Chondrocyte (in vitro differentiated cells): ENCODE measurements around the gene DRP2. TPM values are rescaled to one million over a fixed set of nuclear protein-coding genes. Genes with fewer than 3 reads are reported as not detected.
A peak's percentile ranks its signal among the peaks of the same experiment; 100 is the strongest.

ENCODE experiments used
- DNase-seq: peaks from one replicate; pipeline ENCODE4 v3.0.0; 2021; ENCODE audit warnings: mixed read lengths, low spot score
- H3K27ac Mint-ChIP-seq: one replicate; pipeline ENCODE4 v1.8.0; 2021; ENCODE audit warnings: mild to moderate bottlenecking, moderate library complexity, mixed read lengths; ENCODE audit not compliant: unreplicated experiment
- H3K27me3 Mint-ChIP-seq: 2 replicates; pipeline ENCODE4 v1.8.0; 2021; ENCODE audit warnings: low read depth, mixed read lengths
- H3K36me3 Mint-ChIP-seq: 2 replicates; pipeline ENCODE4 v1.8.0; 2021; ENCODE audit warnings: low read depth, mixed read lengths
- H3K4me1 Mint-ChIP-seq: 2 replicates; pipeline ENCODE4 v1.8.0; 2021; ENCODE audit warnings: low read depth, mild to moderate bottlenecking, mixed read lengths
- H3K4me3 Mint-ChIP-seq: one replicate; pipeline ENCODE4 v1.8.0; 2021; ENCODE audit warnings: mild to moderate bottlenecking, moderate library complexity, mixed read lengths; ENCODE audit not compliant: unreplicated experiment
- H3K9me3 Mint-ChIP-seq: 2 replicates; pipeline ENCODE4 v1.8.0; 2021; ENCODE audit warnings: low read depth, mixed read lengths
- total RNA-seq: library from RNA; stranded (reverse); gene quantifications from 3 replicates; pipeline ENCODE4 v1.2.1, GENCODE V29; 2021
- TF ChIP-seq, protein P1 (sequence below): fragments of 200-600 bp; sonication (generic); IDR thresholded peaks from 2 replicates; pipeline ENCODE4 v1.5.0; 2021; ENCODE audit warnings: antibody characterized with exemption, mild to moderate bottlenecking, moderate library complexity

Gene DRP2
- total RNA-seq, 1 donor from 2014 or later: 0.37 TPM

GRCh38 chrX:101262590-101262989, 43.0 kb downstream of the DRP2 start:
- TF ChIP-seq, protein P1, sequence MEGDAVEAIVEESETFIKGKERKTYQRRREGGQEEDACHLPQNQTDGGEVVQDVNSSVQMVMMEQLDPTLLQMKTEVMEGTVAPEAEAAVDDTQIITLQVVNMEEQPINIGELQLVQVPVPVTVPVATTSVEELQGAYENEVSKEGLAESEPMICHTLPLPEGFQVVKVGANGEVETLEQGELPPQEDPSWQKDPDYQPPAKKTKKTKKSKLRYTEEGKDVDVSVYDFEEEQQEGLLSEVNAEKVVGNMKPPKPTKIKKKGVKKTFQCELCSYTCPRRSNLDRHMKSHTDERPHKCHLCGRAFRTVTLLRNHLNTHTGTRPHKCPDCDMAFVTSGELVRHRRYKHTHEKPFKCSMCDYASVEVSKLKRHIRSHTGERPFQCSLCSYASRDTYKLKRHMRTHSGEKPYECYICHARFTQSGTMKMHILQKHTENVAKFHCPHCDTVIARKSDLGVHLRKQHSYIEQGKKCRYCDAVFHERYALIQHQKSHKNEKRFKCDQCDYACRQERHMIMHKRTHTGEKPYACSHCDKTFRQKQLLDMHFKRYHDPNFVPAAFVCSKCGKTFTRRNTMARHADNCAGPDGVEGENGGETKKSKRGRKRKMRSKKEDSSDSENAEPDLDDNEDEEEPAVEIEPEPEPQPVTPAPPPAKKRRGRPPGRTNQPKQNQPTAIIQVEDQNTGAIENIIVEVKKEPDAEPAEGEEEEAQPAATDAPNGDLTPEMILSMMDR: no peak
- no peak overlapping the region for H3K4me3 Mint-ChIP-seq
- DNase-seq: no peak
- peaks cover 3% of the 10 kb centered on the region for H3K9me3 Mint-ChIP-seq
- no peak overlapping the region for H3K27ac Mint-ChIP-seq
- H3K36me3 Mint-ChIP-seq: no peaks in the 10 kb centered on the region
- no peaks in the 10 kb centered on the region for H3K27me3 Mint-ChIP-seq
- peaks cover 7% of the 10 kb centered on the region for H3K4me1 Mint-ChIP-seq

- Mint-ChIP-seq H3K36me3 (no peaks in the 10 kb centered on the region), H3K27me3 (no peaks in the 10 kb centered on the region), H3K27ac (no peak overlapping the region), H3K9me3 (peaks cover 2% of the 10 kb centered on the region), H3K4me3 (no peak overlapping the region), H3K4me1 (peaks cover 4% of the 10 kb centered on the region)
- no peak for DNase-seq
- TF ChIP-seq, protein P1: no peak
Measured at GRCh38 chrX:101263766-101264165, 44.2 kb downstream of the DRP2 start.

DNA sequence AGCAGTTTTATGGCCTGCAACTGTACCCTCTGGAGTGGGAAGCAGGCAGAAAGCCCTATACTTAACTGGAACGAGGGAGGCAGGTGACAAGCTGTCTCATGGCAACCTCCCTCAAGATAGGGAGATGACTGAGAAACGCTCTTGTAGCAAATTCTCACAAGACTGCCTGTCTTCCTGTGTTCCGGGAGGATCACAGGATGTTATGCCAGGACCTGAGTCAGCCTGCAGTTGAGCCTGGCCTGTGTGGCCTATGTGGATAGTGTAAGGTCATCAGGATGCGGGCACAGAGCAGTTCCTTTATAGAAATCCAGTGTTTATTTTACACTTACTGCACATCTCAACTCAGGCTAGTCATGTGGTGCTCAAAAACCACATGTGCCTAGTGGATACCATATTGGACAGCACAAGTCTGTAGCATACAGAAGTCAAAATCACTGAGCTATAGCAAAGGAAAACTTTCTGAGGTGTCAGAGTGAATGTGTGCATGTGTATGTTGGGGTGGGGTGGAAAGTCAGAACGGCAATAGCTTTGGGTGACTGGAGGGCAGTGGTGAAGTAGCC, 46.4 kb downstream of the DRP2 start:
- Mint-ChIP-seq H3K27ac (peak overlapping the region; percentile 24), H3K9me3 (peaks cover 7% of the 10 kb centered on the region), H3K36me3 (no peaks in the 10 kb centered on the region), H3K27me3 (no peaks in the 10 kb centered on the region), H3K4me3 (no peak overlapping the region), H3K4me1 (peaks cover 4% of the 10 kb centered on the region)
- no peak for DNase-seq
- TF ChIP-seq, protein P1: no peak

GRCh38 chrX:101274198-101274597, 54.6 kb downstream of the DRP2 start:
- H3K27ac Mint-ChIP-seq: no peak overlapping the region
- TF ChIP-seq, protein P1: no peak
- no peak for DNase-seq
- H3K9me3 Mint-ChIP-seq: peaks cover 12% of the 10 kb centered on the region
- no peaks in the 10 kb centered on the region for H3K36me3 Mint-ChIP-seq
- no peaks in the 10 kb centered on the region for H3K4me1 Mint-ChIP-seq
- H3K27me3 Mint-ChIP-seq: no peaks in the 10 kb centered on the region
- H3K4me3 Mint-ChIP-seq: no peak overlapping the region

DNA sequence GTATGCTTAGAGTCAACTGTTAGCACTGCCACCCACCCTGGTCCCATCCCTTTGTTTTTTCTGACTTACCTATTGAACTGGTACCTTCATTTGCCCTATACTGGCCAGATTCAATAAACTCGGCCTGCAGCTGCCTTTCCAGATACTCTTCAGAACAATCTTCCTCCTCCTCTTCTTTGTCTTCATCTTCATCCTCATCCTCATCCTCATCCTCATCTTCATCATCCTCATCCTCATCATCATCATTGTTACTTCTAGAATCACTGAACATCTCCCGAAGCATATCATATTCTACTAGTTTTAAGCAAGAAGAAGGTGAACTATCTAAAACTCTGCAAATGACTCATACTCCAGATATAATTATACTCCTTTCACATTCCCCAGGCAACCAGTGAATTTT, 56.7 kb downstream of the DRP2 start:
- H3K27ac Mint-ChIP-seq: no peak overlapping the region
- H3K27me3 Mint-ChIP-seq: no peaks in the 10 kb centered on the region
- H3K9me3 Mint-ChIP-seq: peaks cover 4% of the 10 kb centered on the region
- H3K4me3 Mint-ChIP-seq: no peak overlapping the region
- H3K4me1 Mint-ChIP-seq: no peaks in the 10 kb centered on the region
- TF ChIP-seq, protein P1: no peak
- no peak for DNase-seq
- H3K36me3 Mint-ChIP-seq: no peaks in the 10 kb centered on the region
